Body of pancreas (tissue), 4 donors: ENCODE data around the gene SLC4A8.

Source experiments
- POLR2A ChIP-seq, 3 donors: fragments of 450-650 bp; IDR thresholded peaks; one replicate each; pipeline ENCODE4 v1.6.1; 2016; ENCODE audit warnings: antibody characterized with exemption in 3 of 3, mild to moderate bottlenecking in 2 of 3
- TF ChIP-seq, protein P1 (sequence below), 7 experiments: fragments of 450-650 bp in 4 of 7; fragments of 200-600 bp in 3 of 7; sonication (generic) in 3 of 7; IDR thresholded peaks; one replicate each; pipeline ENCODE4 v1.5.1; 2016 to 2019; ENCODE audit warnings: antibody characterized with exemption in 7 of 7

DNA sequence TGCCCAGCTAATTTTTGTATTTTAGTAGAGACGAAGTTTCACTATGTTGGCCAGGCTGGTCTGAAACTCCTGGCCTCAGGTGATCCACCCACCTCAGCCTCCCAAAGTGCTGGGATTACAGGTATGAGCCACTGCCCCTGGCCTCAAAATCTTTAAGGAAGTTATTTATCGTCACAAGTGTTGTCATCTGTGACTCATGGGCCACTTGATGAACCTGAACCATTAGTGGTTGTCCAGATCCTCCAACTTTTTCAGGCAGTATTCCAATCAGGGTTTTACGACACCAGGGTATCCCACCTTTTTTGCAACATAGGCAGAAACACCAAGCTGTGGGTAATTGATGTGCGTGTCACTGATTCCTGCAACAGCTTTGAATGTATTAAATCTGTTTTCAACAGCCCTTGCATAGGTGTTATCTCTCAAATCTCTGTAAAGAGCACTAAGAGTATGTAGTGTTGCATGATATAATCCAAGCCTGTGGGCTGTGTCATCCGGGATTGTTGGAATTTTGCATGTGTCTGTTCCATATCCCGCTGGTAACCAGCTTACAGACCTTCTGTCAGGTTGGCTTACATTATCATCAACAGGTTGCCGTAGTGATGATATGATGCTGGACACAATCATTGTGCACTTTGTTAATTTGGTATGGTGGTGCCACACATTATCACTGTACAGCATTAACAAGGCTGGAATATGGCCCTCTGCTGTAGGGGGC lies 87.1 kb downstream of the SLC4A8 start:
- TF ChIP-seq, protein P1, sequence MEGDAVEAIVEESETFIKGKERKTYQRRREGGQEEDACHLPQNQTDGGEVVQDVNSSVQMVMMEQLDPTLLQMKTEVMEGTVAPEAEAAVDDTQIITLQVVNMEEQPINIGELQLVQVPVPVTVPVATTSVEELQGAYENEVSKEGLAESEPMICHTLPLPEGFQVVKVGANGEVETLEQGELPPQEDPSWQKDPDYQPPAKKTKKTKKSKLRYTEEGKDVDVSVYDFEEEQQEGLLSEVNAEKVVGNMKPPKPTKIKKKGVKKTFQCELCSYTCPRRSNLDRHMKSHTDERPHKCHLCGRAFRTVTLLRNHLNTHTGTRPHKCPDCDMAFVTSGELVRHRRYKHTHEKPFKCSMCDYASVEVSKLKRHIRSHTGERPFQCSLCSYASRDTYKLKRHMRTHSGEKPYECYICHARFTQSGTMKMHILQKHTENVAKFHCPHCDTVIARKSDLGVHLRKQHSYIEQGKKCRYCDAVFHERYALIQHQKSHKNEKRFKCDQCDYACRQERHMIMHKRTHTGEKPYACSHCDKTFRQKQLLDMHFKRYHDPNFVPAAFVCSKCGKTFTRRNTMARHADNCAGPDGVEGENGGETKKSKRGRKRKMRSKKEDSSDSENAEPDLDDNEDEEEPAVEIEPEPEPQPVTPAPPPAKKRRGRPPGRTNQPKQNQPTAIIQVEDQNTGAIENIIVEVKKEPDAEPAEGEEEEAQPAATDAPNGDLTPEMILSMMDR (IDR thresholded peaks at IDR 0.05): no peak
- no peak for TF ChIP-seq POLR2A (IDR thresholded peaks at IDR 0.05)
